GM10847 (cell line): ENCODE results near the gene QDPR.
A peak's percentile ranks its signal among the peaks of the same experiment; 100 is the strongest.

ENCODE experiments used
- POLR2A ChIP-seq: IDR thresholded peaks from 2 replicates; pipeline ENCODE4 v1.6.1; 2011; ENCODE audit not compliant: insufficient read length; ENCODE audit errors: extremely low read depth

Gene QDPR

DNA sequence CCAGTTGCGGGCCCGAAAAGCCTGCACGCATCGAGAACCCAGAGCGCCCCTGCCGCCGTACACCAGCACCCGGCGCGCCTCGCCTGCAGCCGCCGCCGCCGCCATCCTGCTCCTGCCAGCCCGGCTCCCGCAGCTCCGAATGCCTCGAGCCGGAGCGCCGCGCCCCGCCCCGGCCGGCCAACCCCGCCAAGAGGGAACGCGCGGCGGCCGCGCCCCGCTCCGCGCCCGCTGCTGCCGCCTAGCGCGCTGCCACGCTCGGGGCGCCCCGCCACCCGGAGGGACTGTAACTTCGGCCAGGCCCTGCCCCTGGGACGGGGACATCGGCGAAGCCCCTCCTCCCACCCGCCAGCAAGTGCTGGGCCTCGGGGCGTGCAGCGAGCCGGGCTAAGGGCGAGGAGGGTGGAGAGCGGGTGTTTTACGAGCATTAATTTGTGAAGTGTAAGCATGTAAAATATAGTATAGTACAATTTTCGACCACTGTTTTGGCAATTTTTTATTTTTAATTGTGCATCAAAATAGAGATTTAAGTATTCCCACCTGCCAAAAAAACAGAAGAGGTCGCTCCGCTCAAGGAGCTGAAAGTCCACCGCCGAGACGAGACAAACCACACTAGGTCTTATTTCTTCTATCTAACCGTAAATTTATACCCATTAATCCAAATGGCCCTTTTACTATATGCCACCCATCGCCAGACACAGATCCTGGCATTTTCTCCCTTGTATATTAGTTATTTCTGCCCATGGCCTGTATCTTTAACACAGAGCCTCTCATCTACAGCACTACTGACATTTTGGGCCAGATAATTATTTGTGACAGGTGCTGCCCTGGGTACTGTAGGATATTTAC lies at the start of gene QDPR:
Gene QDPR, minus strand, starts transcription at position 141 of the 846 bp plus-strand sequence. Its CDS starts 36 bp downstream, at position 105.
- peak; percentile 78 for TF ChIP-seq POLR2A

DNA sequence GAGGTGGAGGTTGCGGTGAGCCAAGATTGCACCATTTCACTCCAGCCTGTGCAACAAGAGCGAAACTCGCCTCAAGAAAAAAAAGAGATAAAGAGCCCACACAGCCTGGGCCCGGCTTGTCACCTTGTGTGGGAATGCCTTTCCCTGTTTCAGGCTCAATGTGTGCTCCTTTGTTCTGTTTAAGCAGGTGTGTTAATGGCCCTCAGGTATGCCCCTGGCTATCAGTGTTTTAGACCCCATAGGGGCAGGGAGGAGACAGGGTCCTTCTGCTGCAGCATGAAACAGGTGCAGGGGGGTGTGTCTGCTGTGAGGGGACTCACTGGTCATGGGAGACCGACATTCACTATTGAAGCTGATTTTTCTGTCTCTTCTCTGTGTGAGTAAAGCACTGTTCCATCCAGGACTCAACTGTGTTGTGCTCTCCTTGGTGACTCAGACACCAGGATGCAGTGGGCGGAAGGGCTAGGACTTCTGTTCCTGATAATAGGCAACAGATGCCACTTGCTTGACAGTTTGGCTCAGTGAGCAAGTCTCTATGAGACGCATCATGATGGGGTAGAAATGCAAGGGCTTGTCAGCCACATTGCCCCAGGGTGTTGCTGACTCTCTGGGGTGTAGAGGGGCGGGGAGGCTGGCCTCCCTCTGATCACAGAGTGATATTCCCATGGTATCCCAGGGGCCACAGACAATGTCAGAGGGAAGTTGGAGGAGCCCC lies 49.5 kb upstream of the QDPR start:
- TF ChIP-seq POLR2A = no peak

DNA sequence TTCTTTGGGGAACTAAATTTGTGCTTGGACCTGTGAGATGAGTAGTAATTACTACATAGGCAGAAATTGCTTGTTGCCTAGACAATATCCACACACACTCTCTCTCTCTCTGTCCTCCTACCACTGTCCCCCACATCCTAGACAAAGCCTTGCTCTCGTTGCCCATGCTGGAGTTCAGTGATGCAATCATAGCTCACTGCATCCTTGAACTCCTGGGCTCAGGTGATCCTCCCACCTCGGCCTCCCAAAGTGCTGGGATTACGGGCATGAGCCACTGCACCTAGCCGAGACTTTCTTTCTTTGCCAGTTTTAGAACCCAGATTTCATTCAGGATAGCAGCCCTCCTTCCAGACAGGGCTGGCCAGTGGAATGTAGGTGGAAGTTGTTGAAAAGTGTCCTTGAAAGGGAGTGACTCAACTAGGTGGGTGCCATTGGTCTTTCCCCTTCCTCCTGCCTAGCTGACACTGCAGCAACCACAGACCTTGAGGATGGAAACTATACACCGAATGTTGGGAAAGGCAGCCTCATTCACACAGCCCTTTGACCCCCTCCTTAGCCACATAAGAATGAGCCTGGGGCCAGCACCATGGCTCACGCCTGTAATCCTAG lies 48.3 kb upstream of the QDPR start:
- no peak for TF ChIP-seq POLR2A

GRCh38 chr4:17559709-17560048 lies 47.8 kb upstream of the QDPR start:
- no peak for TF ChIP-seq POLR2A

DNA sequence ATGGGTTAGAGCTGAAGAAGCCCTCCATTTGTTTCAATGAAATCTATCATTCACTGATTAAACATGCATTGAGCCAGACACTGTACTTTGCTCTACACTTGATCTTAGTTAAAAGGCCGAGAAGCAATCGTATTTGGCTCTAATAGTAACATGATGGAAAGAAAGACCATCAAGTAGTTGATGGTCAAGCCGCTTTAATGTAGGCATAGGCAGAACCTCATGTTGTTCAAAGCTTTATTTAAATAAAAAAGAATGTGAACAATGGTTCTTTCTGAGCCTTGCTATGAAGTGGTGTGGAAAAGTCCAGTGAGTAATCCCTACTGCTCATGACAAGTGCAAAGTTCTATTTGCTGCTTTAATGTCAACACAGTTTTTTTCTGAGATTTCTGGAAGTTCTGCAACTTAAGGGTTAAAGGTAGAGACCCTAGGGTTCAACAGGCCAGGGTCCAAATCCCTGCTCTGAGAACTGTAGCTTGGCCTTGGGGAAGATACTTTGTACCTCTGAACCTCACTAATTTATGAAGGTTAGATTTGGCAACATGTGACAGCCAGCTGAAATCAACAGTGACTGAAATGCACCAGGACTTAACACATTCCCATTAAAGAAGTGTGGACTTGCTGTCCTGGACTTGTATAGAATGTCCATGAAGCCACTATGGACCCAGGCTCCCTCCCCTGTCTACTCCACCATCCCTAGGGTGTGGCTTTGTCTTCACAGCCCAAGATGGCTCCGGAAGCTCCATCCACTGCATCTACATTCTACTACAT lies 47.2 kb upstream of the QDPR start:
- TF ChIP-seq POLR2A = no peak

GRCh38 chr4:17557880-17558279 lies 46.0 kb upstream of the QDPR start:
- no peak for TF ChIP-seq POLR2A

- no peak for TF ChIP-seq POLR2A
Measured at GRCh38 chr4:17556498-17556897, 44.6 kb upstream of the QDPR start.

DNA sequence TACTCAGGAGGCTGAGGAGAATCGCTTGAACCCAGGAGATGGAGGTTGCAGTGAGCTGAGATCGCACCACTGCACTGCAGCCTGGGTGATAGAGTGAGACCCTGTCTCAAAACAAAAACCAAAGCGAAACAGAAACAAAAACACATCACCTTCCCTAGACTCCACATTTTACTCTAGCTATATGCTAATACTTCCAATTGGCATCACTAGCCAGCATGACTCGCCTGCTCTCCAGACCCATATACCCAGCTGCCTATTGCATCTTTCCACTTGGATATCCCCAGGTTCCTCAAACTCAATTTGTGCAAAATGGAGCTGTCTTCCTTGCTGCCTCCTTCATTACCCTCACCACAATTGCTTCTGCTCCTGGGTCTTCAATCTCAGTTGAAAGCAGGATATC lies 42.7 kb upstream of the QDPR start:
- TF ChIP-seq POLR2A = no peak

GRCh38 chr4:17552427-17552826 lies 40.5 kb upstream of the QDPR start:
- no peak for TF ChIP-seq POLR2A

DNA sequence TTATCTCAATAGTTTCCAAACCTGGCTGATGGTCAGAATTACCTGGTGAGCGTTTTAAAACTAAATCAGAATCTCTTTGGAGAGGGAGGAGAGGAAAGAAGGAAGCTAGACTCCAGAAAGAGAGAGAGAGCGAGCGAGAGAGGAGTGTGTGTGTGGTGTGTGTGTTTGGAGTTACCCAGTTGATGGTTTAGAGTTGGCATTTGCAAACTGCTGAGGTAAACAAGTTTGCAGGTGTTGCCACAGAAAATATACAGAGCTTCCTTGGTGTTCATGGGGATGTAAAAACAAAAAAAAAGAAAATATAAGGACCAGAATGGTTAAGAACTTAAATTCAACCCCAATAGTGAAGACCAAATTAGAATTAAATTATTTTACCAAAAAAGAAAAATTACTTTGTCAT lies 38.7 kb upstream of the QDPR start:
- no peak for TF ChIP-seq POLR2A

GRCh38 chr4:17546678-17547077 lies 34.8 kb upstream of the QDPR start:
- TF ChIP-seq POLR2A = no peak

DNA sequence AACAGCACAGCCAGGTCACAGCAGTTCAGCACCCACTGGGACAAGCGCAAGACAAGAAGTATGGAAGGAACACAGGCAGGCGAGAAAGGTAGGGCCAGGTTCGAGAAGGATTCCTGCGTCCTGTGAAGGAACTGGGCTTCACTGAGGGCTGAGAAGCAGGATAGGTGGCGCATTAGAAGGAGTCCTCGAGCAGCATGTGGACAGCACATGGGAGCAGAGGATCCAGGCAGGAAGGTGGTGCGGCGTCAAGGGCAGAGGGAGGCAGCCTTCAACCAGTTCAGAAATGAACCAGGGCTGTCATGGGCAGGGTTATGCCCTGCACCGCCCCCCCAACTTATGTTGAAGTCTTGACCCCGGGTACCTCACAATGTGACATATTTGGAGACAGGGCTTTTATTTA lies 34.3 kb upstream of the QDPR start:
- TF ChIP-seq POLR2A = no peak

- TF ChIP-seq POLR2A = no peak
Measured at GRCh38 chr4:17545374-17546140, 33.7 kb upstream of the QDPR start.

GRCh38 chr4:17544831-17545234 lies 32.9 kb upstream of the QDPR start:
- TF ChIP-seq POLR2A = no peak

DNA sequence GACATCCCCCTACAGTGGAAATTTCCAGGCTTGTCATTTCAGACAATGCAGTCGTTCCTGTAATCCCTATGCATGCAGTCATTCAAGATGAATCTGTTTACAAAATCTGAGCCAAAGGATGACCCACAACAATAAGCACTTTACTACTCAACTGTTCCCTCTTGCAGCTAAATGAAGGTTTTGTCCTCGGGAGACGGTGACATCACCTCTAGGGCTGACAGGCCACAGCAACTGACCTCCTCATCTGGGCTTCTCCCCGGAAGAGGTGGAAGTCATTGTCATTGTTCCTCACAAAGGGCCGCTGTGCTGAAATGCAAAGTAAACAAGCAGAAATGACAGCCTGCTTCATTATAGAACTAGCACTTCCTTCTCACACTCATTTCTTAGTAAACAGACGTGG lies 32.3 kb upstream of the QDPR start:
- no peak for TF ChIP-seq POLR2A
